ENCODE results near the gene B3GAT2.

Gene B3GAT2

DNA sequence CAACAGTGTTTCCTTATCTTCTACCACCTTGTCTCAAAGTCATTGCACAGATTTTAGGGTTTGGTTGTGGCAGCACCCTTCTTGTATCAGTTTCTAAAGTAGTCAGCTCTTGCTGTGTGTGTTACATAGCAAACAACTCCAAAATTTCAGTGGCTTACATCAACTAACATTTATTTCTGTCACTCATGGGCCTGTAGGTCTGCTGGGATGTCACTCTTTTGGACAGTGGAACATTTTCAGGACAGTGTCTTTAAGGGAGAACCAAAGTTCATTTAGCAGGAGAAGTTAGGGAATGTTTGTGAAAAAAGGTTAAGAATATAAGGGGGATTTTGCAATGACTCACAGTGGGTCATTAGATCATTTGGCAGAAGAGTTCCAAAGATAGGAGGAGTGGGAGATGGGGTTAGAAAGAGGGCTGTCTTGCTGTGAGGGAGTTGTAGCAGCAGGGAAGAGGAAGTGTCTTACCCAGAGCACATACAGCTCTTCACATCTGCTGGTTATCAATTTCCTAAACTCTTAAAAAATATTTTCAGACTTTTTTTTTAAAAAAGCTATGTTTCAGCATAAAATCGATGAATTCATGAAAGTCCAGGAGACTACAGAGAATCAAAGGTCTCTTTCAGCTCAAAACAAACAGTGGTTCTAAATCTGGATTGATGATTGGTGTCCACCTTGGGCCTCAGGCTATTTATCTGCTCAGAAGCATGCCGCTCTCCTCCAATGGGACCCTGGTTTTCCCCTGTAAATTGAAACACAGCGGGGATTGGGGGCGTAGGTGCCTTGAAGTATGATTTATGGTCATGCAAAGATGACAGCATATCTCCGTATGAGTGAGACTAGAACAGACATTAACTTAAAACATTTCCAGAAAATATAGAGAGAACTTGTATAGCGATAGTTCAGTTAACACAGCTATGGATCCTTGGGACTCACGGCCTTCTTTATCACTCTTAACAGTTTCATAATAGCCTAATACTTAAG lies 117.3 kb downstream of the B3GAT2 start:
- DNase-seq, result no peak

DNA sequence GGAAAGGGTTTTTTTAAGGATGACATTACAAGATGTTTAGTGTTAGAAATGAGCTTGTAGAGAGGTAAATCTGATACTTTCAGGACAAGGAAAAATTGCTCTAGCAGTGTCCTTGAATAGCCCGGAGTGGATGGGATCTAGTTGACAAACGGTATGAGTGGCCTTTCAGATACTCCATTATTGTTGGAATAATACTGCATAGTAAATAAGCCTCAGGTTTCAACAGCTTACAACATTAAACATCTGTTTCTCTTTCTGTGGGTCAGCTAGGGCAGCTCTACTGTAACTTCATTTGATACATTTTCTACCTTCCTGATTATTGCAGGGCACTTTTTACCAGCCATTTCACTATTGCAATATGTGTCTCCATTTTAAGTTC lies 118.0 kb downstream of the B3GAT2 start:
- no peak for DNase-seq

DNA sequence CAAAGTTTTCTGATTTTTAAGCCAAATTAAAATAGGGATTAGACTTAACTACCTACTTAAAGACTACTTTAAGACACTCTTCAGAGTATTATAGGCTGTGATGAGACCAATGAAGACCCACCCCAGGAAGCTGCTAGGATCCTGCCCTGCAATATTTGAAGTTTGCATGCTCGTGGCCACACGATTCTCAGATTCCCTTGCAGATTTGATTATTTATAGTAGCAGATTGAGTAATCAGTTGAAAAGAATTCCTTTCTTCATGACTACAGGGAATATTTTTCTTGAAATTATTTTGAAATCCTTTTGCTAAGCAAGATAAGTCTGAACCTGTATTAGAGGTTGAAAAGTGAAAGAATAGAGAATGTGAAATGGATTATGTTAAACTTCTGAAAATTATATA lies 122.3 kb downstream of the B3GAT2 start:
- no peak for DNase-seq

DNA sequence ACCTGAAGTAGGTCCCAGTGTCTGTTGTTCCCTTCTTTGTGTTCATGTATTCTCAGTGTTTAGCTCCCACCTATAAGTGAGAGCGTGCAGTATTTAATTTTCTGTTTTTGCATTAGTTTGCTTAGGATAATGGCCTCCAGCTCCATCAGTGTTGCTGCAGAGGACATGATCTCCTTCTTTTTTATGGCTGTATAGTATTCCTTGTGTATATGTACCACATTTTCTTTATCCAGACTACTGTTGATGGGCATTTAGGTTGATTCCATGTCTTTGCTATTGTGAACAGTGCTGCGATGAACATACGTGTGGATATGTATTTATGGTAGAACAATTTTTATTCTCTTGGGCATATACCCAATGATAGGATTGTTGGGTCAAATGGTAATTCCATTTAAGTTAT lies 125.4 kb downstream of the B3GAT2 start:
- no peak for DNase-seq

DNA sequence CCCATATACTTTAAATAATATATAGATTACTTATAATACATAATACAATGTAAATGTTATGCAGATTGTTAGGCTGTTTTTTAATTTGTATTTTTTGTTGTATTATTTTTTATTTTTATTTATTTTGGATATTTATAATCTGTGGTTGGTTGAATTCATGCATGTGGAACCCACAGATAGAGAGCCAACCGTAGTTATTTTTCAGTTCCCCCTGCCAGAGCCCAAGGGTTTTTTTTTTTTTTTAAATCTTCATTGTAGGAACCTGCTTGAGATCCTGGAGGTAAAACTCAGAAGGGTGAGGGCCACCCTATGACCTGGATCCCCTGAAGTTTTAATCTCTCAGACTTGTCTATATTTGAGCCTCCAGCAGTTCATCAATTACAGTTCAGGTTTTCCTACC lies 133.2 kb downstream of the B3GAT2 start:
- no peak for DNase-seq

DNA sequence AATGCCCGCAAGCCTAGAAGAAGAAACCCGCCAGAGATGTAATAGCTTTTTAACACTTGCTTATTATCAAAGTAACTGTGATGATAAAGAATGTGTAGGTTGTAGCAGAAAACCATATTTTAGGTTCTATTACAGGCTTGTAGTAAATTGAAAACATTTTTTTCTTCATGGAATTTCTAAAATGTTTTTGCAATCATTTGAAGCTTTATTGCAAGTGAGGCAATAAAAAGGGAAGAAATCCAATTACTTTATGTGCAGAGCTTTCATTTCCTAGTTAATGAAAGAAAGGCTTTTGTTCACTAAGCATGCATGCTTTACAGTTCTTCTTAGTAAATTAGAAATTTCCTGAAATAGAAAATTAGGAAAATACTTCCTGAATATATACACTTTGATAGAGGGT lies 135.1 kb downstream of the B3GAT2 start:
- DNase-seq, result no peak

DNA sequence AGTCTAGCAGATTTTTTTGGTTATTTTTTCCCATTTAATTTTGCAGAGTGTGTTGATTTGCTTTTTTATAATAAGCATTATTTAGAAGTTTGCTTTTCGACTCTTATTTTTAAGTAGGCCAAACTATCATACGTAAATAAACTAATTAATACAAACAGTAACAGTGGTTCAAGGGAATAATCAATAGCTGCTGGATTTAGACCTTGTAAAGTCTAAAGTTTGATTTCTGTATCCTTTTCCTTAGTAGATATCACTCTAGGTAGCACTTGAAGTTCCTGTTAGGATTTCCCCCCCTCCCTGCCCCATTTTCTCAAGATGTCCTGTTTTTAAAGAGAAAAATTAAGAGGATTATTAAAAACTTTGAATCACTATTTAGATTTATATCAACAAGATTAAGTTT lies 136.1 kb downstream of the B3GAT2 start:
- no peak for DNase-seq

DNA sequence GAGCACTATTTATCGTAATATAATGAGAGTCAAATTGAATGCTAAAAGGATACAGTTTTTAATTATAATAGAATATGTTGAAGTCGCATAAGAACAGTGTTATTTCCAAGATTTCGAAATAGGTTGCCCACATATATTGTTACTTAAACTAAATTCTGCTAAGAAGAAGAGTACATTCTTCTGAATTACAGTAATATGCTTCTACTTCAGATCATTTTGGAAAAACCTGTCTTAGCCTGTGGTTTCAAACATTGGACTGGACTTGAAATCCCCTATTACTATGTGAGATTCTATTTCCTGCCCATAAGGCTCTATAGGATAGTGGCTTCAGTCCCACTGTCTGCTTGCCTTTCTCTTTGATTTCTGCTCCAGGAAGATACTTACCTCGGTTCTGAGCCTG lies 137.2 kb downstream of the B3GAT2 start:
- no peak for DNase-seq

DNA sequence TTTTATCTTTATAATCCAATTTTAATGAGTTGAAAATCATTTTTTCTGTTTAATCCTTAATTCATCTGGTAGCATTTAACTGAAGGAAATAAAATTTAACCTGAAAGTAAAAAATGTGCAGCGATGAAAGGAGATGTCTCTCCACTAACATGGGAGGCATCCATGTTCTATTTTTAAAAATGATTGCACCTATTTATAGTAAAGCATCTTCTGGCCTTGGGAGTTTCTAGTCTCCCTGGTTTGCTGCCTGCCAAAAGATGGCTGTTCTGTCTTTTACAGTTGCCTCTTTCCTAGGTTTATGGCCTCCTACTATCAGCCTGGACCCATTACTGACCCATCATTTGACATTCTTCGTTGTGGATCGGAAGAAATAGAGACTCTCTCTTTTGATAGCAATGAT lies 143.0 kb downstream of the B3GAT2 start:
- no peak for DNase-seq

DNA sequence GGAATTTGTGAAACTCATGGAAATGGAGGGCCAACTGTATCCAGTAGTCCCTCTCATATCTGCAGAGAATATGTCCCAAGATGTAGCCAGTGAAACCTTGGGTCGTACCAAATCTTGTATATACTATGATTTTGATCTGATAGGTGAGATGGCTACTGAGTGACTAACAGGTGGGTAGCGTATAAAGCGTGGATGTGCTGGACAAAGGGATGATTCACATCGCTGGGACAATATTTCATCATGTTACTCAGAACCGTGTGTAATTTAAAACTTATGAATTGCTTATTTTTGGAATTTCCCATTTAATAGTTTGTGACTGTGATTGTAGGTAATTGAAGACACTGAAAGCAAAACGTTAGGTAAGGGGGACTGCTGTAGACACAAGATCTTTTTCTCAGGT lies 145.1 kb downstream of the B3GAT2 start:
- no peak for DNase-seq
